OCI-M1 (cell line): ENCODE data around the gene VEGFA.

Experiments used
- DNase-seq: peaks from one replicate; lab custom pipeline; 2025; lab: John Stamatoyannopoulos, UW

Gene VEGFA

DNA sequence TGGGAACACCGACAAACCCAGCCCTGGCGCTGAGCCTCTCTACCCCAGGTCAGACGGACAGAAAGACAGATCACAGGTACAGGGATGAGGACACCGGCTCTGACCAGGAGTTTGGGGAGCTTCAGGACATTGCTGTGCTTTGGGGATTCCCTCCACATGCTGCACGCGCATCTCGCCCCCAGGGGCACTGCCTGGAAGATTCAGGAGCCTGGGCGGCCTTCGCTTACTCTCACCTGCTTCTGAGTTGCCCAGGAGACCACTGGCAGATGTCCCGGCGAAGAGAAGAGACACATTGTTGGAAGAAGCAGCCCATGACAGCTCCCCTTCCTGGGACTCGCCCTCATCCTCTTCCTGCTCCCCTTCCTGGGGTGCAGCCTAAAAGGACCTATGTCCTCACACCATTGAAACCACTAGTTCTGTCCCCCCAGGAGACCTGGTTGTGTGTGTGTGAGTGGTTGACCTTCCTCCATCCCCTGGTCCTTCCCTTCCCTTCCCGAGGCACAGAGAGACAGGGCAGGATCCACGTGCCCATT, 15.3 kb downstream of the VEGFA start:
- no peak for DNase-seq

GRCh38 chr6:43785904-43786303, 15.9 kb downstream of the VEGFA start:
- no peak for DNase-seq

GRCh38 chr6:43786664-43787329, 16.8 kb downstream of the VEGFA start:
- peak; percentile 62 for DNase-seq

DNA sequence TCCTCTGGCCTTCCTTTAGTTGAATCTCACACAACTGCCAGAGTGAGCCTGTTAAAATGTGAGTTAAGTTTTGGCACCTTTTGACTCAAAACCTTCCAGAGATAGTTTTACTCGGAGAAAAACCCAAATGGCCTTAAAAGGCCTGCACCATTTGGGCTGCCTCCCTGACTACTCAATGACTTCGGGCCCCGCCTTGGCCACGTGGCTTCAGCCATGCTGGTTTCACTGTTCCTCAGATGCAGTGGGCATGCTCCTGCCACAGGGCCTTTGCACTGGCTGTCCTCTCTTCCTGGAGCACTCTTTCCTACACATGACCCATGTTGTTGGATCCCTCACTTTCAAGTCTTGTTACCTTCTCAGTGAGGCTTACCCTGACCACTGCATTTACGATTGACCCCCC, 18.3 kb downstream of the VEGFA start:
- no peak for DNase-seq

DNA sequence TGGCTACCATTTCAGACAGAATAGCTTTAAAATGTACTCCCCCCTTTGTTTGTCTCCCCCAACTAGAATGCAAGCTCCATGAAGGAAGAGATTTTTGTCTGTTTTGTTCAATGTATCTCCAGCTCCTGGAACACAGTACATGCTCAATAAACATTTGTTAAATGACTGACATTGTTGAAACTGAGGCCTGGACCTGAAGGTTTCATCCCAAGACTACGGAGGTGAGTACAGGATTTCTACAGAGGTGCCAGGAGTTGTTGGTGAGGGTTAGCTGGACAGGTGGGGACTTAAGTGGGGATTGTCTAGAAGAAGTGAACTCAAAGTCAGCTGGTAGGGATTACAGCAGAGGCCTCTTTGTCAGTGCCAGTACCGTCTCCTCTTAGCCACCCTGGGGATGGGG, 19.4 kb downstream of the VEGFA start:
- no peak for DNase-seq

GRCh38 chr6:43790031-43790430, 20.0 kb downstream of the VEGFA start:
- peak; percentile 42 for DNase-seq

GRCh38 chr6:43791745-43792422, 21.9 kb downstream of the VEGFA start:
- no peak for DNase-seq

DNA sequence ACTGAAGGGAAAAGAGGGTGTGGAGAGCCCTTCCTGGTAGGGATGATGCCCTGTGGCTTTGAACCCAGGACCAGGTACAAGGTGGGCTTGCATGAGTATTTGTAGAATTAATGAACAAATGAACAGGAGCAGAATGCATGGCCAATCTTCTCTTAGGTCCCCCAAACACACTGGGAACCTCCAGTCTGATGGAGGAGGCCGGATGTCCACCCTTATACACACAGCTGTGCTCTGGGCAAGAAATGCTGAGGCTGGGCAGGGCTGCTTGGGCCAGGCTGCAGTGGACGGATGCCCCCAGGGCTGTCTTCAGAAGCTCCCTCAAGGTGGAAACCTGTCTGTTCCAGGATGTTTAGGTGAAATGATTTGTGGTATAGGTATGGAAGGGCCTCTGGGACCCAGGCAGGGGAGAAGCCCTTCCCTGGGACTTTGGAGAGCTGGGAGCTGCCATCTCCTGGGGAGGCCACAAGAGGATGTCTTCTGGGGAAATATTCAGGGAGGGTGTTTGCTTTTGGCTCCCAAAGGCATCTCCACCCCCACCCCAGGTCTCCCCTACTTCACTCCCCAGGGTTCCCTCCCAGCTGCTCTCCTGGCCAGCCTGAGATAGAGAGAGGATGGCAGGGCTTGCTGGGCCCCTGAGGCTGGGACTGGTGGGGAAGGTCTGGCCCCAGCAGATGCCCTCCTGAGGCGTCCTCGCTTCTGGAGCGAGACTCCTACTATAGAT, 23.3 kb downstream of the VEGFA start:
- DNase-seq: no peak

DNA sequence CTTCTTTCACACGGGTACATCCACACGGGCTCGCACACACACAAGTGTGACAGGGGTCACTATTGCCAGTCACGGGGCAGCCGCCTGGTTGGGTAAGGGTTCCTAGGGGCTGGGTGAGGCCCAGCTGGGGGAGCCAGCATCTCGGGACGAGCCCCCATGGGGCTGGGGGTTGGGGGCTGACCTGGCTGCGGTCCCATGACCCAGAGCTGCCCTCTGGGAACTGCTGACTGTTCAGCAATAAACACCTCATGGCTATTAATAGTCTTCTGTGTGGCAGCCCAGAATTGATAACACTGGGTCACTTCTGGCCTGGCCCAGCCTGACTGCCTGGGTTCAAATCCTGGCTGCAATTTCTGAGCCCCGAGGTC, 23.8 kb downstream of the VEGFA start:
- no peak for DNase-seq

DNA sequence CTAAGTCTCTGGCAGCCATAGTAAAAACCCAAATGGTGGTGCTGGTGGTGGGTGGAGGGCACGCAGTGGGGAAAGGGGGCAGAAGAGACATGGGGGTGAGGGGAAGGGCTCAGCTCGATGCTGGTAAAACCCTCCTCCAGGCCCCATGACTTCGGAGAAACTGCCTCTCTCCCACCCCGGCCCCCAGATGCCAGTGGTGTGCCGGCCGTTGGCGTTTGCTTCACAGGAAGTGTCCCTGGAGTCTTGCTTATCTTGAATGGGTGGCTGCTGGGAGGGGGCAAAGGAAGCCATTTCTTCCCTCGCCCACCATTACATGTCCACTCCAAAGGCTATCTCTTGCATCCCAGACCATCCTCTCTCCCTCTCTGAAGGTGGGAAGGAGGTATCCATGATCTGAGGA, 25.4 kb downstream of the VEGFA start:
- no peak for DNase-seq

GRCh38 chr6:43796168-43796567, 26.2 kb downstream of the VEGFA start:
- no peak for DNase-seq

GRCh38 chr6:43796903-43797890, 27.2 kb downstream of the VEGFA start:
- no peak for DNase-seq

DNA sequence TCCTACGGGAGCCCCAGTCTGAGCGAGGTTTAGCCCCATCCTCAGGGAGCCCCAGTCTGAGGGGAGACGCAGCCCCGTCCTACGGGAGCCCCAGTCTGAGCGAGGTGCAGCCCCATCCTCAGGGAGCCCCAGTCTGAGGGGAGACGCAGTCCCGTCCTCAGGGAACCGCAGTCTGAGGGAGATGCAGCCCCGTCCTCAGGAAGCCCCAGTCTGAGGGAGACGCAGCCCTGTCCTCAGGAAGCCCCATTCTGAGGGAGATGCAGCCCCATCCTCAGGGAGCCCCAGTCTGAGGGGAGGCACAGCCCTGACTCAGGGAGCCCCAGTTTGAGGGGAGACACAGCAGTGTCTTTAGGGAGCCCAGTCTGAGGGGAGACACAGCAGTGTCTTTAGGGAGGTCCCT, 27.9 kb downstream of the VEGFA start:
- DNase-seq: no peak

DNA sequence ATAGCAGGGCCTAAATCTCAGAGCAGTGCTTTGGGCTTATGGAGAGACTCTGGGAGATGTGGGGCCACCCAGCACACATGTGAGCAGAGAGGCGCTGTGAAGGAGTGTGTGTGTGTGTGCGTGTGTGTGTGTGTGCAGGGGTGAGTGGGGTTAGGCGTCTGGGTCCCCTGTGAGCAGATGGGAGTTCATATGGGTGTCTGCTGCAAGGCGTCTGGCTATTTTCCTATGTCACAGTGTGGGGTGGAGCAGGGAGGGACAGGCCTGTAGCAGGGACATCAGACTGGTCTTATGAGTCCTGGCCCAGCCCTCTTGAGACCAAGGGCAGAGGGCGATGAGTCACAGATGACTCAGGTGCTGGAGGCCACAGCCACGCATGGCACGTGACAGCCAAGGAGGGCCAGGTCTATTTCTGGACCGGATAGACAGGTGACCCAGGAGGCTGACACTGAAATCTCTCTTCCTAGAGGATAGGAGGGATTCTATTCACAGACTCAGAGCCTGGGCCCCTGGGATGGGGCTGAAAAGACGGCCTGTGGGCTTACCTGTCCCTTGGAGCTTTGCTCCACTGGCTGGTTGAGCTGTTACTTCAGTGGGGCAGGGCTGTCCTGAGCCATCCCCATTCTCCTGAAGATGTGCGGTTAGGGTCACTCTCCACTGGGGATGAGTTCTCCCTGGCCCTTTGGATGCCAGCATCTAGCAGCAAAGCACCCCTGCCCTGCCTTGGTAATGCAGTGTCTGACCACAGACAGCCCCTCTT, 28.9 kb downstream of the VEGFA start:
- peak; percentile 70 for DNase-seq

- peak; percentile 54 for DNase-seq
These were observed 29.7 kb downstream of the VEGFA start for GRCh38 chr6:43799551-43800297.

- DNase-seq: no peak
These were observed 30.2 kb downstream of the VEGFA start for GRCh38 chr6:43800298-43800623.

- DNase-seq: no peak
These were observed 30.9 kb downstream of the VEGFA start for GRCh38 chr6:43800746-43801494.

DNA sequence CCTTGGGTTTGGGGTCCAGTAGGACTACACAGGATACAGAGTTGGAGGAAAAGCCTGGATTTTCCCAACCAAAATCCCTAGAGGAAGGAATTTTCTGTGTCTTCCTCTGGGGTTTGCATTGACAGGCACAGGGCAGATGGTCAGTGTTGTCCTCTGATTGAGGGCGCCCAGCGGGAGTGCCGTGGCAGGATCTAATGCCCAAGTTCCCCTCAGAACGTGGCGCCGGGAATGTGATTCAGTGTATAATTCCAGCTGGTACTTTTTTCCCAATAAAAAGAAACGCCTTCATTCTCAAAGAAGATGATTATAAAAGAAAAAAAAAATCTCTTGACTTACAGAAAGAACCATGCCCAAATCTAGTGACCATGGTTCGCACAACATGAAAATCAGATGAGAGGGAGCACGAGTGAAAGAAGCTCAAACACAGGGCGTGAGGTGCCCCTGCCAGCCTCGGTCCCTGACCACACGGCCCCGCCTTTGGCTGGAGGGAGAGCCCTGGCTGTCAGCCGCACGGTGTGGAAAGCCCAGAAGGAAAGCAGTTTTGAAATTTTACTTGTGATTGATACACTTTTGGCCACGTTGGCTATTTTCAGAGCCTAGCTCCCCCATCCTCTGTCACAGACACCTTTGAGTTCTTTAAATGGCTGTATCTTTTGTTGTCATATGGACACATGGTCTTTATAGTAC, 31.6 kb downstream of the VEGFA start:
- DNase-seq: no peak
